ENCODE measurements around the gene MPND. TPM values are rescaled to one million over a fixed set of nuclear protein-coding genes. Genes with fewer than 3 reads are reported as not detected.

MPND gene
- total RNA-seq, 1 donor from 2014 or later = 14.2 TPM

GRCh38 chr19:4298810-4299550 is 44.4 kb upstream of the MPND start:
- Mint-ChIP-seq H3K4me1 (ENCODE audit: unreplicated experiment) (peaks cover 2% of the 10 kb centered on the region), H3K36me3 (ENCODE audit: unreplicated experiment) (no peaks in the 10 kb centered on the region)
- TF ChIP-seq, protein P1, sequence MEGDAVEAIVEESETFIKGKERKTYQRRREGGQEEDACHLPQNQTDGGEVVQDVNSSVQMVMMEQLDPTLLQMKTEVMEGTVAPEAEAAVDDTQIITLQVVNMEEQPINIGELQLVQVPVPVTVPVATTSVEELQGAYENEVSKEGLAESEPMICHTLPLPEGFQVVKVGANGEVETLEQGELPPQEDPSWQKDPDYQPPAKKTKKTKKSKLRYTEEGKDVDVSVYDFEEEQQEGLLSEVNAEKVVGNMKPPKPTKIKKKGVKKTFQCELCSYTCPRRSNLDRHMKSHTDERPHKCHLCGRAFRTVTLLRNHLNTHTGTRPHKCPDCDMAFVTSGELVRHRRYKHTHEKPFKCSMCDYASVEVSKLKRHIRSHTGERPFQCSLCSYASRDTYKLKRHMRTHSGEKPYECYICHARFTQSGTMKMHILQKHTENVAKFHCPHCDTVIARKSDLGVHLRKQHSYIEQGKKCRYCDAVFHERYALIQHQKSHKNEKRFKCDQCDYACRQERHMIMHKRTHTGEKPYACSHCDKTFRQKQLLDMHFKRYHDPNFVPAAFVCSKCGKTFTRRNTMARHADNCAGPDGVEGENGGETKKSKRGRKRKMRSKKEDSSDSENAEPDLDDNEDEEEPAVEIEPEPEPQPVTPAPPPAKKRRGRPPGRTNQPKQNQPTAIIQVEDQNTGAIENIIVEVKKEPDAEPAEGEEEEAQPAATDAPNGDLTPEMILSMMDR (IDR thresholded peaks at IDR 0.05) = no peak

DNA sequence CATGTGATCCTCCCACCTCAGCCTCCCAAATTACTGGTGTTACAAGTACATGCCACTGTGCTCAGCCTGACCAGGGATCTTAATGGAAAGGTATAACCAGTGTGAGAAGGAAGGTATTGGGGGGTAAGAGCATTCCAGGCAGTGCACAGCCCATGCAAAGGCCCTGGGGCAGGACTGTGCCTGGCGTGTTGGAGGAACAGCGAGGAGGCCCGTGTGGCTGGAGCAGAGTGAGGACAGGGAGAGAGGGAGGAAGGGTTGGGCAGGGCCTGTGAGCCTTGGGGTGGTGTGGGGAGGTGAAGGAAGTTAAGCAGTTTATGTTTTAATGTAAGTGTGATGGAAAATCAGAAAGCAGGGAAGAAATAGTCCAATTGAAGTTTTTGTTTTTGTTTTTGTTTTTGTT is 42.8 kb upstream of the MPND start:
- H3K27ac Mint-ChIP-seq (ENCODE audit: unreplicated experiment) = no peak overlapping the region
- H3K27me3 Mint-ChIP-seq (ENCODE audit: unreplicated experiment) = no peaks in the 10 kb centered on the region
- TF ChIP-seq, protein P1 (IDR thresholded peaks at IDR 0.05) = no peak
- peaks cover 7% of the 10 kb centered on the region for H3K4me1 Mint-ChIP-seq (ENCODE audit: unreplicated experiment)
- DNase-seq (ENCODE audit: extremely low spot score, unreplicated experiment) = no peak
- H3K9me3 Mint-ChIP-seq (ENCODE audit: unreplicated experiment) = no peaks in the 10 kb centered on the region
- no peak overlapping the region for H3K4me3 Mint-ChIP-seq (ENCODE audit: unreplicated experiment)
- H3K36me3 Mint-ChIP-seq (ENCODE audit: unreplicated experiment) = no peaks in the 10 kb centered on the region

More at GRCh38 chr19:4298810-4299550, 44.4 kb upstream of the MPND start:
- H3K9me3 Mint-ChIP-seq (ENCODE audit: unreplicated experiment) = no peaks in the 10 kb centered on the region
- no peak for DNase-seq (ENCODE audit: extremely low spot score, unreplicated experiment)
- no peaks in the 10 kb centered on the region for H3K27me3 Mint-ChIP-seq (ENCODE audit: unreplicated experiment)
- H3K27ac Mint-ChIP-seq (ENCODE audit: unreplicated experiment) = no peak overlapping the region
- no peak overlapping the region for H3K4me3 Mint-ChIP-seq (ENCODE audit: unreplicated experiment)

DNA sequence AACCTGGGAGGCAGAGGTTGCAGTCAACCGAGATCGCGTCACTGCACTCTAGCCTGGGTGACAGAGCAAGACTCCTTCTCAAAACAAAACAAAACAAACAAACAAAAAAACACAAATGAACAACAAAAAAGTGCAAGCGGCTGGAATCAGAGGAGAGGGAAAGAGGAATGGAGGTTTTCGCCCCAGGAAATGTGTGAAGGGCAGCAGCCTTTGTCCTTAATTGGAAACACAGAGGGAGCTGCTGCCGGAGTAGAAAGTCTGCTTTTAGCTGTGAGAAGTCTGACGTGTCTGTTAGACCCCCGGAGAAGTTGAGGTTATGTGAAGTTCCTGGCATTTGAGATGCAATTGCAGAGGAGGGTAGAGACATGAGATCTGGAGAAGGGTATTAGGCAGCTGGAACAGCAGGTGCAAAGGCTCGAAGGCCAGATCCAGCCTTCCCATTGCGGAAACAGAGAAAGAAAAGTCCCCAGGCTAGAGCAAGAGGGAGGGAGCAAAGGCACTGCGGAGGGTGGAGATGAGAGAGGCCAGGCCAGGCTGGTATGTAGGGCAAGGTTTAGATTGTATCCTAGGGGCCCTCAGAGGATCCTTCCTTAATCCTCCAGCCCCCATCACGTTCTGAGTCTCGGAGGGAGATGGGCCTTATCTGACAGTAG is 41.6 kb upstream of the MPND start:
- Mint-ChIP-seq H3K36me3 (ENCODE audit: unreplicated experiment) (no peaks in the 10 kb centered on the region), H3K4me1 (ENCODE audit: unreplicated experiment) (peaks cover 9% of the 10 kb centered on the region), H3K9me3 (ENCODE audit: unreplicated experiment) (no peaks in the 10 kb centered on the region), H3K4me3 (ENCODE audit: unreplicated experiment) (no peak overlapping the region), H3K27ac (ENCODE audit: unreplicated experiment) (no peak overlapping the region), H3K27me3 (ENCODE audit: unreplicated experiment) (no peaks in the 10 kb centered on the region)
- DNase-seq (ENCODE audit: extremely low spot score, unreplicated experiment) = no peak
- TF ChIP-seq, protein P1 (IDR thresholded peaks at IDR 0.05) = no peak

DNA sequence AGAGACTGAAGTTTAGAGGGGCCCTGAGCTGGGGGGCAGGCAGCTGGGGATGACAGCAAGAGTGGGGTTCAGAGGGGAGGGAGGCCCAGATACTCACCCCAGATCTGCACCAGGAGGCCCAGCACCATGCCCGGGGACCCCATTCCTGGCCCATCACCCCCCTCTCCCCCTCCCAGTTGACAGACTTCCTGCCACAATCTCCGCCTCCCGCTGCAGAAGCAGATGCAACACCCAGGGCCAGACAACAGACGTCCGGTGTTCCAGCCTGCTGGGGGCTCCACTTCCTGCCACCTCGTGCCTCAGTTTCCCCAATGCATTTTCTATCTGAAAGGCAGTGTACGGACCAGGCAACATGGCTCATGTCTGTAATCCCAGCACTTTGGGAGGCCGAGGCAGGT is 41.1 kb upstream of the MPND start, which contains the start of gene TMIGD2:
Gene TMIGD2, minus strand, starts transcription at position 147 of the 398 bp plus-strand sequence. Its CDS starts 4 bp downstream, at position 143.
- Mint-ChIP-seq H3K27me3 (ENCODE audit: unreplicated experiment) (no peaks in the 10 kb centered on the region), H3K9me3 (ENCODE audit: unreplicated experiment) (no peaks in the 10 kb centered on the region), H3K36me3 (ENCODE audit: unreplicated experiment) (no peaks in the 10 kb centered on the region), H3K4me1 (ENCODE audit: unreplicated experiment) (peaks cover 10% of the 10 kb centered on the region), H3K27ac (ENCODE audit: unreplicated experiment) (no peak within 1 kb of the TSS), H3K4me3 (ENCODE audit: unreplicated experiment) (no peak within 1 kb of the TSS)
- TF ChIP-seq, protein P1 (IDR thresholded peaks at IDR 0.05) = no peak
- DNase-seq (ENCODE audit: extremely low spot score, unreplicated experiment) = no peak

- Mint-ChIP-seq H3K36me3 (ENCODE audit: unreplicated experiment) (no peaks in the 10 kb centered on the region), H3K4me3 (ENCODE audit: unreplicated experiment) (peak overlapping the region; percentile 55), H3K9me3 (ENCODE audit: unreplicated experiment) (no peaks in the 10 kb centered on the region), H3K4me1 (ENCODE audit: unreplicated experiment) (peaks cover 10% of the 10 kb centered on the region), H3K27me3 (ENCODE audit: unreplicated experiment) (no peaks in the 10 kb centered on the region), H3K27ac (ENCODE audit: unreplicated experiment) (no peak overlapping the region)
- no peak for DNase-seq (ENCODE audit: extremely low spot score, unreplicated experiment)
- TF ChIP-seq, protein P1 (IDR thresholded peaks at IDR 0.05) = no peak
Observed at GRCh38 chr19:4303819-4304537, 39.4 kb upstream of the MPND start.

Data from osteocyte (in vitro differentiated cells).